ENCODE data around the gene PKD1. TPM values are rescaled to one million over a fixed set of nuclear protein-coding genes. Genes with fewer than 3 reads are reported as not detected.

The PKD1 gene
- total RNA-seq, 1 donor from 2014 or later = 77.3 TPM

DNA sequence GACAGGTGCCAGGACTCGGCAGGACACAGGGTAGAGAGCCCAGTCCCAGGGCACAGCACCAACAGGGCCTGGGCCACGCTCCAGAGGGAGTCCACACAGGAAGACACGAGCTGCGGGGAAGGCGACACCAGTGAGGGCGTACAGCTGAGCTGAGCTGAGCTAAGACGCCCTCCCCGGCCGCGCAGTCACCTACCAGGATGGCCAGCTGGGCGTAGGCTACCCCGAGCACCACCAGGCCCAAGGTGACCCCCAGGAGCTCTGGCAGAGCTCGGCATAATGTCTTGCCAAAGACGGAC, 45.3 kb downstream of the PKD1 start:
- intact Hi-C loops (cut with micrococcal nuclease) = no loop called here

DNA sequence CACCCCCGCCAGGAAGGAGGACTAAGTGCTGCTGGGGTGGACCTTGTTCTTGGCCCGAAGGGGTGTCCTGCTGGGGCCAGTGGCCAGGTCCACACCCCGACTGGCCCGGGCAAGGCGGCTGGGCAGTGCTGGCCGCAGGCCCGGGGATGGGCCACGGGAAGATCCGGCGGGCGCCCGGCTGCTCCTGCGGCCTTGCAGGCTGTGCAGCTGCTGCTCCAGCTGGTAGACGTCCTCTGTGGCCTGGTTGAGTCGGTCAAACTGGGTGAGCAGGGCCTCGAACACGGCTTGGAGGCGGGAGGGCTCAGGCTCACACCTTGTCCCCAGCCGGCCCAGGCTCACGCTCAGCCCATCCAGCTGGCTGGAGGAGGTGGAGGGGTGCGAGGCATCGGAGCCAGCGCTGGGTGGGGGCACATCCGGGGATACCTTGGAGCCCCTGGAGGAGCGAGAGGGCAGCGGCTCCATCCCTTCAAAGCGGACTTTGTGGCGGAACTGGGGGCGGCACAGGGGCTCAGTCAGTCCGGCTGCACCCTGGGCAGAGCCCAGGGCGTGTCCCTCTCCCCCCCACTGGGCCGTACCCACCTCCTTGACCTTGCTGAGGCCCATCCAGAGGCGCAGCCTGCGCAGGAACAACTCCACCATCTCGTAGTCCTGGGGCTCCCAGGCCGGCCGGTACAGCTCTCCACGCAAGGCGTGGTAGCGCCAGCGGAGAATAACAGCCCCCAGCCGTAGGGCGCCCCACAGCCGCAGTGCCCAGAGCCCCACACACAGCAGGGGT, 45.8 kb downstream of the PKD1 start:
- intact Hi-C loops (cut with micrococcal nuclease) = no loop called here

DNA sequence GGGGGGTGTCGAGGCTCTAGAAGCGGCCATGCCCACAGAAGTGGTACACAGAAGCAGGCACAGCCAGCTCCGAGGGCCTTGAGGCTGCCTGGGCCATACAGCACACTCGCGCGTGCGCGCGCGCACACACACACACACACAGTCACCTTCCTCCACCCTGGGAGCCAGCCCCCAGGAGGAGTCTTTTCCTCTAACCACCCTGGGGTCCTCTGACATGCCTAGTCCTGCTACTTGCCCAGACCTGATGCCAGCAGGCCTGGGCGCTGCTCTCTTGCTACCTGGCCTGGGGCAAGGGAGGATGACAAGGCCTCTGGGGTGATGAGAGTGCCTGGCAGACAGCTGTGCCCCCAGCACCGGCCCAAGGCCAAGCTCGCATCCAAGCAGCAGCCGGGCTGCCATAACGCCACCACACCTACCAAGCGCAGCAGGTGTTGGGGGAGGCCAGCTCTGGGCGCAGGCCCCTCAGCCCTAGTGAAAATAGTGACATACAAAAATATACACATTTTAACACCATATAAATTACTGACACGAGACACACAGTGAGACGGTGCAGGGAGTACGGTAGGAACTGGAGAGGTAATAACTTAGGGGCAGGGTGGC, 46.8 kb downstream of the PKD1 start:
- intact Hi-C loops (cut with micrococcal nuclease) = no loop called here

DNA sequence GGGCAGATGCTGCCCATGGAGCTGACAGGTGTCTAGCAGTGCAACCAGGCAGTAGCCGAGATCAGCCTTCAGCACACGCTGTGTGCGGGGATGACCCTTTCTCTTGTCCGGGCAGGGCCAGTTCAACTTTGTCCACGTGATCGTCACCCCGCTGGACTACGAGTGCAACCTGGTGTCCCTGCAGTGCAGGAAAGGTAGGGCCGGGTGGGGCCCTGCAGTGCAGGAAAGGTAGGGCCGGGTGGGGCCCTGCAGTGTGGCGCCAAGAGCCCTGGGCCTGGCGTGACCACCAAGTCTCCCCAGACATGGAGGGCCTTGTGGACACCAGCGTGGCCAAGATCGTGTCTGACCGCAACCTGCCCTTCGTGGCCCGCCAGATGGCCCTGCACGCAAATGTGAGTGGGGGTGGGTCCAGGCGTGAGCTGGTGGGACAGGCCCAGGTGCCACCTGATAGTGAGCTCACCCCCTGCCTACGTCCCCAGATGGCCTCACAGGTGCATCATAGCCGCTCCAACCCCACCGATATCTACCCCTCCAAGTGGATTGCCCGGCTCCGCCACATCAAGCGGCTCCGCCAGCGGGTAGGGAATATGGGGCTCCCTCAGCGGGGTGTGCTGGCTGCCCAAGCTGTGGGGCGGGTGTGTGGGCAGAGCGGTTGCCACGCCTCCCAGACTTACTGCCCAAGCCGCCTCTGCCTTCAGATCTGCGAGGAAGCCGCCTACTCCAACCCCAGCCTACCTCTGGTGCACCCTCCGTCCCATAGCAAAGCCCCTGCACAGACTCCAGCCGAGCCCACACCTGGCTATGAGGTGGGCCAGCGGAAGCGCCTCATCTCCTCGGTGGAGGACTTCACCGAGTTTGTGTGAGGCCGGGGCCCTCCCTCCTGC, 47.7 kb downstream of the PKD1 start:
- intact Hi-C loops (cut with micrococcal nuclease) = no loop called here

DNA sequence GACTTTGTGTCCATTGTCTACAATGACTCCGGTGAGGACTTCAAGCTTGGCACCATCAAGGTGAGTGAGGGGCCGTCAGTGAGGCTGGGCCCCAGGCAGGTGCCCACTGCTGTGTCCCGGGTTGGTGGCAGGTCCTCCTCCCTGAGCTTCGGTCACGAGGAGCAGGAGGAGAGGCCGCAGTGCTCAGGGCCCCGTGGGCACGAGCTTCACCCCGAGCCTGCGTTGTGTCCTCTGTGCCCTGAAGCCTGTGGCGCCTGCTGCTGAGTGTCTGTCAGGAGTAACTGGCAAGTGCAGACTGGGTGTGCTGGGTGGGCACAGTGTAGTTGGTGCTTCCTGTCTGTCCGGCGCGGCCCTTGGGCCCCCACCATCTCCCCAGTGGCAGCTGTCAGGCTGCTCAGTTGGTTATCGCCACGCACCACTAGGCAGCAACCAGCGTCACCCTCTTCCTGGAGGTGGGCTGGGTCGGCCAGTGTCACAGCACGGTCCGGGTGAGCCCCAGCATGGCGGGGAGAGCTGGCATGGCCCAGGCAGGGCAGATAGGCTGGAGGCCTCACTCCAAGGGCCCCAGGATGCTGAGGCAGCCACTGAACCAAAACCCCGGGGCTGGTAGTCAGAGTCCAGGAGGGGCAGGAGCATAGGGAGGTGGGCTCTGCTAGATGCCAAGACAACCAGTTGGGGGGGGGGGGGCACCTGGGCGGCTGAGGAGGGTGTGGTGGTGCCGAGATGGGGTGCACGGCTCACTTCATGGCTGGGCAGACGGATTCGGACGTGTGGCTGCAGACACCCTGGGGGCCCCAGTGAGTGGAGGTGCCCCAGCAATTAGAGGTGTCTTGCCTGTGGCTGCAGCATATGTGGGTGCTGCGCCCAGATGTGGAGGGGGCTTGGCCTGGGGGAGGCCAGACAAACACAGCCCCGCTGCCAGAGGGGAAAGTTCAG, 48.6 kb downstream of the PKD1 start:
- intact Hi-C loops (cut with micrococcal nuclease) = no loop called here

DNA sequence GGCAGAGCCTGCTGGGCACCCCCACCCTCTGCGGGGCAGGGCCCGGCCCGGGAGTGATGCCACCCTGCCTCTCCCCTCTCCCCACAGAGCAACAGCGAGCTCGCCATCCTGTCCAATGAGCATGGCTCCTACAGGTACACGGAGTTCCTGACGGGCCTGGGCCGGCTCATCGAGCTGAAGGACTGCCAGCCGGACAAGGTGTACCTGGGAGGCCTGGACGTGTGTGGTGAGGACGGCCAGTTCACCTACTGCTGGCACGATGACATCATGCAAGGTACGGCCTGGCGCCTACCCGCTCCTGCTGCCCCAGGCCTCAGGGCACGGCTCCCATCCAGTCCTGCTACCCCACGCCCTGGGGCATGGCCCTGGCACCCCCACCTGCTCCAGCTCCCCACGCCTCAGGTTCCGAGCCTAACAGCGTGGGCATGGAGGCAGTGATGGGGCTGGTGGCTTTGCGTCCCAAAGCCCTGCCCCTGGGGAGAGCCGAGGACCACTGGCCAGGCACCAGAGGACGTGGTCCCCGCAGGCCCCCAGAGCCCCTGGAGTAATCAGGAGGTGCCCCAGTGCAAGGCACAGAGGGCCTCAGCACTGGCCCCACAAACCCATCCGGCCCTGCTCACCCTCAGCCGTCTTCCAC, 49.5 kb downstream of the PKD1 start:
- intact Hi-C loops (cut with micrococcal nuclease) = no loop called here

DNA sequence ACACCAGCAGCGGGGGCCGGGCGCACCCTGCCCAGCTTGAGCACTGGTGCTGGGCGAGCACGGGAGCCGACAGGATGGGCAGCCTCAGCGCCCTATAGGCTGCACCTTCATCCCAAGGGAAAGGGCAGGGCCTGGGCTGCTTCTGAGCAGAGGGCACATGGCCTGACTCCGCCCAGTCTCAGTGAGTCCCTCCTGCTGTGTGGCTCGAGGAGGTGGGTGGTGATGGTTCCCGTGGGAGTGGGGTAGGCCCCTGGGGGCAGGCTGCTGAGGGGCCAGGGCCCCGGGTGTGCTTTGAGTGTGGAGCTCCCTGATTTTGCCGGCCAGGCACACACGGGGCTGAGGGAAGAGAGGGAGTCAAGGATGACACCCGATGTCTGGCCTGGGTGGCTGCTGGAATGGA, 50.0 kb downstream of the PKD1 start:
- intact Hi-C loops (cut with micrococcal nuclease) = no loop called here

DNA sequence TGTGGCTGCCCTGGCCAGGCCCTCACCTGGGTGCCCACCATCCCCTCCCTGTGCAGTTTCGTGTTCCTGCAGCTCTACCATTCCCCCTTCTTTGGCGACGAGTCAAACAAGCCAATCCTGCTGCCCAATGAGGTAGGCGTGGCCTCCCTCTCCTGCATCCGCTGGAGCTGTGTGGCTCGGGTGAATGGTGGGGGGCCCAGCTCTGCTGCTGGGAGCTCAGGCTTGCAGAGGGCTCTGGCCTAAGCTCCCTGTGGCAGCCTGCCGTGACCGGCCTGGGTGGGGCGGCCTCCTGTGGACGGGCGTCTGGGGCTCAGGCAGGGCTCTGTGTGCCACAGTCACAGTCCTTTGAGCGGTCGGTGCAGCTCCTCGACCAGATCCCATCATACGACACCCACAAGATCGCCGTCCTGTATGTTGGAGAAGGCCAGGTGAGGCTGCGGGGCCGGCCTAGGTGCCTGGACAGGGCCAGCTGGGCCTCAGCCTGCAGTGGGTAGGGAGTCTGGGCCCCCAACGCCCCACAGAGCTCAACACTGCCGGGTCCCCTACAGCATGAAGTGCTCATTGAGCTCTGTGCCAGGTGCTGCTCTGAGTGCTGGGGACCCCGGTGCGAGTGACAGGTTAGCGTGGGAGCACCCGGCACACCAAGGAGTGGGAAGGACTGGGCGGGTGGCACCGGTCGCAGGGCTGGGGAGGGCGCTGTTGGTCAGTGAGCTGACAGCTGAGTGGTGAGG, 50.6 kb downstream of the PKD1 start:
- intact Hi-C loops (cut with micrococcal nuclease) = no loop called here

DNA sequence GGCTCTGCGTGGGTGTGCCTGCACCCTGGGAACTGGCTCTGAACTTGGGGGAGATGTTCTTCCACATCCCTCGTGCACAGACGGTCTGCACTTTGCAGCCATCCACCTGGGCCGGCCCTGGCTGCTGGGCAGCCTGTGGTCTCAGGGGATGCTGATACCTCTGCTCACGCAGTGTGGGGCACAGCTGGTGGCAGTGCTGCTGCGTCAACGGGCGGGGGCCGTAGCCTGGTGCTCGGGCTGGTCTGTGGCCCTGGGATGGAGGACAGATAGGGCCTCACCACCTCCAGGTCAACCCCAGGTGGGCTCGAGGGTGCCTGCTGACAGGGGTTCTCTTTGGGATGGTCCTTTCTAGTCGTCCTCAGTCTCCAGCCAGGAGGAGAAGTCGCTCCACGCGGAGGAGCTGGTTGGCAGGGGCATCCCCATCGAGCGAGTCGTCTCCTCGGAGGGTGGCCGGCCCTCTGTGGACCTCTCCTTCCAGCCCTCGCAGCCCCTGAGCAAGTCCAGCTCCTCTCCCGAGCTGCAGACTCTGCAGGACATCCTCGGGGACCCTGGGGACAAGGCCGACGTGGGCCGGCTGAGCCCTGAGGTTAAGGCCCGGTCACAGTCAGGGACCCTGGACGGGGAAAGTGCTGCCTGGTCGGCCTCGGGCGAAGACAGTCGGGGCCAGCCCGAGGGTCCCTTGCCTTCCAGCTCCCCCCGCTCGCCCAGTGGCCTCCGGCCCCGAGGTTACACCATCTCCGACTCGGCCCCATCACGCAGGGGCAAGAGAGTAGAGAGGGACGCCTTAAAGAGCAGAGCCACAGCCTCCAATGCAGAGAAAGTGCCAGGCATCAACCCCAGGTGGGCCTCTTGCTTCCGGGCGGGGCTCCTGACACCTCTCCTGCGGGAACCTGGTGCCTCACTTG, 51.6 kb downstream of the PKD1 start:
- intact Hi-C loops (cut with micrococcal nuclease) = no loop called here

DNA sequence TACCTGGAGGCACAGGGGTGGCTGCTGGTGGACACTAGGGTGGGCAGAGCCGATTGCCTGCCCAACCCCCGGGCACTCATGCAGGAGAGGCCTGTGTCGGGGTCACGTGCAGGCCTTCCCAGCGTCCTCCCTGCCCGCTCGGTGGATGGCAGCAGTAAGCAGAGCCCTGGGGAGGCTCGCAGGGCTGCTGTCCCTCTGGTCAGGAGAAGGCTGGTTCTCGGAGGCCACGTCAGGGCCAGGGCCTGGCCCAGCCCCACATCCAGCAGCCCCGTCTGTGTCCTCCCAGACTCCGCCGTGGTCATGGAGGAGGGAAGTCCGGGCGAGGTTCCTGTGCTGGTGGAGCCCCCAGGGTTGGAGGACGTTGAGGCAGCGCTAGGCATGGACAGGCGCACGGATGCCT, 52.3 kb downstream of the PKD1 start:
- intact Hi-C loops (cut with micrococcal nuclease) = no loop called here

DNA sequence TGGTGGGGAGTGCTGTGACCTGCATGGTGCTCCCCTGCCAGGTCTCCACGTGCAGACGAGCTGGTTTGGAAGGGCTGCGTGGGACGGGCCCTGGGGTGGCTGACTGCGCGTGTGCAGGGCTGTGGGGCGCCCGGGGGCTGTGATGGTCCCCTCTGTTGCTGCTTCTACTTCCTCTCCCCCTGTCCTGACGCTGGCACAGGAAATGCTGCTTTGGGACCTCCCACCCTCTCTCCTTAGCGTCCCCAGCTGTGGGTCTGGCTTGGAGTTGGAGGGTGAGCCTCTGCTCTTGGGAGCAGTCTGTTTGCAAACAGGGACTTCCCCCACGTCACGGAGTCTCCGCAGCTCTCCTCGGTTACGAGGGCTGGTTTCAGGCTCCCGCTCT, 52.7 kb downstream of the PKD1 start:
- intact Hi-C loops (cut with micrococcal nuclease) = no loop called here

DNA sequence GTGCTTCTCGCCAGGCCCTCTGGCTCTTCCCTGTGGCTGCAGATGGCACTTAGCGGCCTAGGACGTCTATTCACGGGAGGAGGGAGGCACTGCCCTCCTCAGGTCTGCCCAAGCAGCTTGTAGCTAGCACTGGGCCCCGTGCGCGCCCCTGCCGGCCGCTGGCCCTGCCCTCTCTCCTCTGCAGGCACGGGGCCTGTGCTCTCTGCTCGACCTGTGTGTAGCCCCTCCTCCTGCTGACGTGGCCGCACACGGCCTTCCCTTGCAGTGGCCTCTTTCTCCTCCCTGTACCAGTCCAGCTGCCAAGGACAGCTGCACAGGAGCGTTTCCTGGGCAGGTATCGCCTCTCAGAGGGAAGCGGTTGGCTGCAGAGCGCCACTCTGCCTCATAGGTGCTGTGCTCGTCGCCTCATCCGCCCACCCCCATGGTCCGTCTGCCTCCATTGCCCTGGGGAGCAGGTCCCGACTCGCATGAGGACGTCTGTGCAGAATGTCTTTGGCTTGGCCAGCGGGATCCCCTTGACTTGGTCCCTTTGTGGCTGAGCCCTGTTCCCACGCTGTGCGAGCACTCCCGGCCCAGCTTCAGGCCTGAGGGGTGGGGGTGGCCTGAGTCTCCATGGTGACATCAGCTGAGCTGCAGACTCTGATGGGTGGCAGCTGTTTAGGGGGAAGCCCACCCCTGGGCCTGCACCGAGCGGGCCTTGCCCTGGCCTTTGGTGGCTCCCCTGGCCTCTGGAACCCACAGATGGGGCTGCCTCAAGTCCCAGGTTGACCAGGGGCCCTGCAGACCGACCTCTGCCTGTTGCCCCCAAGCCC, 53.3 kb downstream of the PKD1 start:
- intact Hi-C loops (cut with micrococcal nuclease) = no loop called here

DNA sequence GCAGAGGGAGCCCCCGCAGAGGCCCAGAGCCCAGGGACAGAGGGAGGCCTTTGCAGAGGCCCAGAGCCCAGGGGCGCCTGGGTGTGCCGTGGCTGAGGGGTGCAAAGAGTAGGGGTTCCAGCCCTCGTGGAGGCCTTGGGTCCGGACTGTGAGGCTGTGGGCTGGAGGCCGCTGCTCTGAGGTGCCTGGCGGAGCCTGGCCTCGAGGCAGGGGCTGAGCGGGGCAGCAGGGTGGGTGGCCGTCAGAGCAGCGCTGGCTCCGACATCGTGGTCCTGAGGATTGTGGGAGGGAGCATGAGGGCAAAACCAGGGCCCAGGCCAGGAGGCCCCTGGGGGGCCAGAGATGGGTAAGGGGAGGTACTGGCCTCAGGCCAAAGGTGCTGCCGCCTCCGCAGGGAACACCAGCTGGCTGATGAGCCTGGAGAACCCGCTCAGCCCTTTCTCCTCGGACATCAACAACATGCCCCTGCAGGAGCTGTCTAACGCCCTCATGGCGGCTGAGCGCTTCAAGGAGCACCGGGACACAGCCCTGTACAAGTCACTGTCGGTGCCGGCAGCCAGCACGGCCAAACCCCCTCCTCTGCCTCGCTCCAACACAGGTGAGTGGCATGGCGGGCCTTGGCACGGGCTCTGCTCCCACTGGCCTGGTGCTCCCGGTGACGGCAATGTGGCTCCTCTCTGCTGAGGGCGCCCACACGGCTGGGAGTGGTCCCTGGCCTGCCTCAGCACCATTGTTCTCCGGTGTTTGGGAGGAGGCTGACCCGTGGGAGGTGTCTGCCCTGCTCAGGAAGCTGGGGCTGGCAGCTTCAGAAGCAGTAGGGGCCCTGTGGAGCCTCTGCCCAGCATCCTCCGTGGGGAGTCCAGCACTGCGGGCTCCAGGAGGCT, 54.3 kb downstream of the PKD1 start:
- intact Hi-C loops (cut with micrococcal nuclease) = no loop called here

DNA sequence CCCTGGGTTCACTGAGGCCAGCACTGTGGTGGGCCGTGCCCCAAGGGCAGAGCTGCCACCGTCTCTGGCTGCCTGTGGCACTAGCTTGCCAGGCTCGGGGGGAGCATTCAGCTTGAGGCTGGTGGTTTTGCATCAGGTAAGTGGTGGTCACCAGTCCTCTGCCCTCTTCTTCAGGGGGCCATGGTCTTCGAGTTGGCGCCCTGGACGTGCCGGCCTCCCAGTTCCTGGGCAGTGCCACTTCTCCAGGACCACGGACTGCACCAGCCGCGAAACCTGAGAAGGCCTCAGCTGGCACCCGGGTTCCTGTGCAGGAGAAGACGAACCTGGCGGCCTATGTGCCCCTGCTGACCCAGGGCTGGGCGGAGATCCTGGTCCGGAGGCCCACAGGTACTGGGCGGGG, 55.7 kb downstream of the PKD1 start:
- intact Hi-C loops (cut with micrococcal nuclease) = no loop called here

DNA sequence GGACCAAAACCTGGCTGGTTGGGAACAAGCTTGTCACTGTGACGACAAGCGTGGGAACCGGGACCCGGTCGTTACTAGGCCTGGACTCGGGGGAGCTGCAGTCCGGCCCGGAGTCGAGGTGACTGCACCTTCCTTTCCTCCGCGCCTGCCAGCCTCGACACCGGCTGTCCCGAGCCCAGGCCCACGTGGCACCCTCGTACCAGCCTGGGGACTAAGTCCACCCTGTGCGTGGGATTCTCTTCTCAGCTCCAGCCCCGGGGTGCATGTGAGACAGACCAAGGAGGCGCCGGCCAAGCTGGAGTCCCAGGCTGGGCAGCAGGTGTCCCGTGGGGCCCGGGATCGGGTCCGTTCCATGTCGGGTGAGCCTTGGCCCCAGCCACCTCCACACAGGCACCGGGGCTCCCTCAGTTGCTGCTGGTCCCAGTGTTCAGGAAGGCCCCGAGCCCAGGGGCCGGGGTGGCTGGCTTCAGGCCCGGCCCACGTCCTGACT, 56.3 kb downstream of the PKD1 start:
- intact Hi-C loops (cut with micrococcal nuclease) = no loop called here

DNA sequence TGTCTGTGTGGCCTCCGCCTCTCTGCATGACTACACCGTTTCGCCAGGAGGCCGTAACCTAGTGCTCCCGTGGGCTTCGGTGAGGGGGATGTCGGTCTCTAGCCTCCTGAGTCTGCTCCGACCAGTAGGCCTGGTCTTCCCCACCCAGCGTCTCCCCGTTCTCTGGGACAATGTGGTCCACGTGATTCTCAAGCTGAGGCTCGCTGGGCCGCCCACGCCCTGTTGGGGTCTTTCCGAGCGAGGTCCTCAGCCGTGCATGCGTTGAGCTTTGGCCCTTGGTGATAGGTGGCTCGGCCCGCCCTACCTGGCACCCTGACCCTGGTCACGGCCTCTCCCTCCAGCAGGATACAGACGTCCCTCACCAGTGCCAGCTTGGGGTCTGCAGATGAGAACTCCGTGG, 57.0 kb downstream of the PKD1 start:
- intact Hi-C loops (cut with micrococcal nuclease) = no loop called here

DNA sequence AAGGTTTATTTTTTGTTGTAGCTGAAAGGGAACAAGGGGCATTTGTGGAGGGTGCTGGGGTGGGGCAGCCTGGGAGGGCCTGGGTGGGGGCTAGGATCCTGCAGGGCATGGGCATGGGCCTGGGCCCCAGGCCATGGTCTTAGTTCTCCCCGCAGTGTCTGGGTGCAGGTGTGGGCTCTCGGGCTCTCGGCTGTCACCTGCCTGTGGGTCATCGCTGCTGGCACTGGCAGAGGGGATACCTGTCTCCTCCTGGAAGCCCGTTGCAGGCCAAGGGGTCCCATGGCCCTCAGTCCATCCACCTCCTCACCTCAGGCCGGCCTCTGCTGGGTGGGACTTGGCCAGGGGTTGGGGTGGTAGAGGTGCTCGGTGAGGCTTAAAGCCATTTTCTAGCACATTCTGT, 57.6 kb downstream of the PKD1 start:
- intact Hi-C loops (cut with micrococcal nuclease) = no loop called here

All from T-helper 2 cell treated with Interferon-gamma antibody and Interleukin-4, amounts not matched to agents 100 ng/mL and 5 ng/mL, for 36 hours (primary cell).